WTC11 (cell line): Measurements from ENCODE around the gene MYBPH. TPM values are rescaled to one million over a fixed set of nuclear protein-coding genes. Genes with fewer than 3 reads are reported as not detected.

ENCODE experiments used
- ATAC-seq: fragments of 200-7000 bp; cut with Tn5 transposase; 2 replicates; pipeline ENCODE4 v1.10.0; 2021; ENCODE audit warnings: mild to moderate bottlenecking, moderate library complexity
- CTCF ChIA-PET: fragments of 300-600 bp; sonication (Branson Sonifier 250); formaldehyde crosslinking; loops from one replicate; lab custom pipeline; 2021; ENCODE audit warnings: antibody characterized with exemption; lab: Charles Lee
- POLR2A ChIA-PET: fragments of 350-600 bp; sonication (Branson Sonifier 250); formaldehyde crosslinking; loops from one replicate; lab custom pipeline; 2021; ENCODE audit warnings: antibody characterized with exemption; lab: Charles Lee
- DNase-seq: peaks from one replicate; pipeline ENCODE4 v3.0.0; 2021; ENCODE audit warnings: low spot score
- H3K27ac Mint-ChIP-seq: 2 replicates; pipeline ENCODE4 v1.8.0; 2021; ENCODE audit warnings: mixed read lengths
- H3K27me3 Mint-ChIP-seq: 2 replicates; pipeline ENCODE4 v1.8.0; 2021; ENCODE audit warnings: low read depth, mild to moderate bottlenecking, moderate library complexity, mixed read lengths
- H3K36me3 Mint-ChIP-seq: 2 replicates; pipeline ENCODE4 v1.8.0; 2021; ENCODE audit warnings: mixed read lengths
- H3K4me1 Mint-ChIP-seq: 2 replicates; pipeline ENCODE4 v1.8.0; 2022; ENCODE audit warnings: mixed read lengths
- H3K4me3 Mint-ChIP-seq: 2 replicates; pipeline ENCODE4 v1.8.0; 2021; ENCODE audit warnings: mild to moderate bottlenecking, moderate library complexity, mixed read lengths
- H3K9me3 Mint-ChIP-seq: 2 replicates; pipeline ENCODE4 v1.8.0; 2021; ENCODE audit warnings: mixed read lengths
- ATF2 ChIP-seq: sonication (generic); formaldehyde crosslinking; IDR thresholded peaks from 2 replicates; pipeline ENCODE4 v1.8.1; 2022; ENCODE audit warnings: low read depth, missing genetic modification reagents, borderline replicate concordance
- E2F5 ChIP-seq: sonication (generic); formaldehyde crosslinking; IDR thresholded peaks from 2 replicates; pipeline ENCODE4 v1.8.1; 2022; ENCODE audit warnings: mild to moderate bottlenecking, moderate library complexity, missing genetic modification reagents
- ELF4 ChIP-seq: sonication (generic); formaldehyde crosslinking; IDR thresholded peaks from 2 replicates; pipeline ENCODE4 v1.8.1; 2022; ENCODE audit warnings: low read depth, mild to moderate bottlenecking, moderate library complexity, missing genetic modification reagents
- FOXK1 ChIP-seq: sonication (generic); formaldehyde crosslinking; IDR thresholded peaks from 2 replicates; pipeline ENCODE4 v1.8.0; 2022; ENCODE audit warnings: mild to moderate bottlenecking, moderate library complexity, missing genetic modification reagents
- GRHL2 ChIP-seq: fragments of 250-450 bp; sonication (Bioruptor Pico); IDR thresholded peaks from 2 replicates; pipeline ENCODE4 v1.8.0; 2022; ENCODE audit warnings: mild to moderate bottlenecking, moderate library complexity; ENCODE audit not compliant: insufficient replicate concordance, severe bottlenecking
- IRF1 ChIP-seq: sonication (generic); formaldehyde crosslinking; IDR thresholded peaks from 2 replicates; pipeline ENCODE4 v1.8.0; 2023; ENCODE audit warnings: missing genetic modification reagents
- JAZF1 ChIP-seq: fragments of 250-450 bp; sonication (Bioruptor Pico); IDR thresholded peaks from 2 replicates; pipeline ENCODE4 v1.9.0; 2021; ENCODE audit warnings: moderate library complexity, mild to moderate bottlenecking, inconsistent platforms
- MLX ChIP-seq: sonication (generic); formaldehyde crosslinking; IDR thresholded peaks from 2 replicates; pipeline ENCODE4 v1.8.1; 2023; ENCODE audit warnings: mild to moderate bottlenecking, missing genetic modification reagents, moderate library complexity
- MXD4 ChIP-seq: fragments of 250-450 bp; sonication (Bioruptor Pico); IDR thresholded peaks from 2 replicates; pipeline ENCODE4 v1.8.0; 2021; ENCODE audit warnings: mild to moderate bottlenecking, moderate library complexity, borderline replicate concordance
- MYBL2 ChIP-seq: sonication (generic); formaldehyde crosslinking; IDR thresholded peaks from 2 replicates; pipeline ENCODE4 v1.8.1; 2023; ENCODE audit warnings: mild to moderate bottlenecking, moderate library complexity, missing genetic modification reagents
- NFYB ChIP-seq: sonication (generic); formaldehyde crosslinking; conservative IDR thresholded peaks from 2 replicates; pipeline ENCODE4 v1.8.0; 2022; ENCODE audit warnings: low read depth, missing genetic modification reagents
- NR3C1 ChIP-seq: sonication (generic); formaldehyde crosslinking; conservative IDR thresholded peaks from 2 replicates; pipeline ENCODE4 v1.8.1; 2023; ENCODE audit warnings: low read depth, mild to moderate bottlenecking, missing genetic modification reagents
- RELA ChIP-seq: sonication (generic); formaldehyde crosslinking; IDR thresholded peaks from 2 replicates; pipeline ENCODE4 v1.8.1; 2022; ENCODE audit warnings: missing genetic modification reagents, mild to moderate bottlenecking, borderline replicate concordance
- SP1 ChIP-seq: sonication (generic); formaldehyde crosslinking; conservative IDR thresholded peaks from 2 replicates; pipeline ENCODE4 v1.8.1; 2022; ENCODE audit warnings: missing genetic modification reagents
- ZNF281 ChIP-seq: sonication (generic); formaldehyde crosslinking; IDR thresholded peaks from 2 replicates; pipeline ENCODE4 v1.8.0; 2023; ENCODE audit warnings: mild to moderate bottlenecking, missing genetic modification reagents
- total RNA-seq: library from RNA; stranded (reverse); gene quantifications from 3 replicates; pipeline ENCODE4 v1.2.3, GENCODE V29; 2021

MYBPH gene
- total RNA-seq, 1 experiment from 2014 or later, result not detected

- POLR2A ChIA-PET, result interaction anchor here (2.2 kb wide), 1 partner anchor 98 kb away, joined by 7 read pairs; no protein-coding TSS in a partner anchor
- ATAC-seq (no peak), DNase-seq (peak; percentile 17)
- CTCF ChIA-PET, result interaction anchor here (0.5 to 6.8 kb wide), 54 partner anchors 9 to 457 kb away, joined by 3 to 192 read pairs (median 8); partner anchors contain the start of genes ADORA1, CHI3L1, MYBPH and MYOG
- Mint-ChIP-seq H3K27ac (no peak overlapping the region), H3K4me3 (no peak overlapping the region), H3K27me3 (peaks cover 6% of the 10 kb centered on the region), H3K4me1 (peaks cover 17% of the 10 kb centered on the region), H3K9me3 (no peaks in the 10 kb centered on the region), H3K36me3 (no peaks in the 10 kb centered on the region)
- TF ChIP-seq ATF2 (CRISPR knock-in tag) (no peak), GRHL2 (CRISPR knock-in tag) (no peak), NFYB (no peak), SP1 (CRISPR knock-in tag) (no peak), ZNF281 (CRISPR knock-in tag) (no peak), ELF4 (no peak), FOXK1 (CRISPR knock-in tag) (no peak), JAZF1 (CRISPR knock-in tag) (no peak)
These were observed 39.9 kb upstream of the MYBPH start for GRCh38 chr1:203215573-203215972.

GRCh38 chr1:203214871-203215270, 39.2 kb upstream of the MYBPH start:
- no peak overlapping the region for H3K4me3 Mint-ChIP-seq
- no peaks in the 10 kb centered on the region for H3K36me3 Mint-ChIP-seq
- H3K27ac Mint-ChIP-seq, result no peak overlapping the region
- ChIA-PET POLR2A (interaction anchor here (2.2 kb wide), 1 partner anchor 97 kb away, joined by 7 read pairs; no protein-coding TSS in a partner anchor), CTCF (interaction anchor here (0.6 to 6.8 kb wide), 27 partner anchors 9 to 189 kb away, joined by 3 to 192 read pairs (median 14); partner anchors contain the start of genes ADORA1, MYBPH, MYOG and PPFIA4)
- TF ChIP-seq MXD4 (CRISPR knock-in tag) (no peak), ZNF281 (CRISPR knock-in tag) (no peak), IRF1 (CRISPR knock-in tag) (no peak), E2F5 (CRISPR knock-in tag) (no peak), NR3C1 (CRISPR knock-in tag) (no peak), RELA (CRISPR knock-in tag) (no peak), MLX (CRISPR knock-in tag) (no peak), MYBL2 (CRISPR knock-in tag) (no peak)
- H3K4me1 Mint-ChIP-seq, result peaks cover 17% of the 10 kb centered on the region
- peaks cover 6% of the 10 kb centered on the region for H3K27me3 Mint-ChIP-seq
- DNase-seq, result no peak
- H3K9me3 Mint-ChIP-seq, result no peaks in the 10 kb centered on the region
- no peak for ATAC-seq
